Colonic mucosa (tissue), 4 donors: ENCODE measurements around the gene STKLD1. TPM values are rescaled to one million over a fixed set of nuclear protein-coding genes. Genes with fewer than 3 reads are reported as not detected.

ENCODE experiments used
- DNase-seq: peaks from one replicate; pipeline ENCODE4 v3.0.0-alpha.2; 2020
- H3K27ac ChIP-seq: fragments of 200-600 bp; one replicate; pipeline ENCODE4 v1.8.0; 2021
- H3K27me3 ChIP-seq: fragments of 200-600 bp; one replicate; pipeline ENCODE4 v1.8.0; 2021
- H3K36me3 ChIP-seq: fragments of 200-600 bp; one replicate; pipeline ENCODE4 v1.8.0; 2021
- H3K4me1 ChIP-seq: fragments of 200-600 bp; one replicate; pipeline ENCODE4 v1.8.0; 2021; ENCODE audit warnings: mild to moderate bottlenecking
- H3K4me3 ChIP-seq: fragments of 200-600 bp; one replicate; pipeline ENCODE4 v1.8.0; 2021
- H3K9ac ChIP-seq, 2 donors: one replicate each; pipeline ENCODE4 v1.7.0; 2013; ENCODE audit warnings: control low read depth in 2 of 2, low read depth in 2 of 2, low read length in 2 of 2
- H3K9me3 ChIP-seq: fragments of 200-600 bp; one replicate; pipeline ENCODE4 v1.8.0; 2021
- CTCF ChIP-seq: fragments of 200-600 bp; IDR thresholded peaks from one replicate; pipeline ENCODE4 v1.8.0; 2022; ENCODE audit warnings: antibody characterized with exemption, mild to moderate bottlenecking
- intact Hi-C: fragments of 100-400 bp; cut with DNase I; formaldehyde crosslinking; loops from one replicate; pipeline ENCODE4 v1.14.1; 2022
- total RNA-seq, 2 donors: library from RNA; stranded (reverse); fragmentation: NEBNext Ultra II Directional in 1 of 2; extraction: Animal tissue kit (Norgen Biotek cat#: 25700) in 1 of 2; gene quantifications; one replicate each; pipeline ENCODE4 v1.2.1, GENCODE V29; 2021
- donor health status: healthy.
- donor health status: DM: no; HTN: no; CAD: no.
- donor health status: DM: no; HTN: no; CAD: no.

Gene STKLD1
- total RNA-seq, 2 donors from 2014 or later = 0.45 TPM; not detected in 1

GRCh38 chr9:133441571-133441970 is 65.4 kb downstream of the STKLD1 start:
- H3K27ac ChIP-seq = no peak overlapping the region
- intact Hi-C loops = no loop called here
- H3K4me1 ChIP-seq = no peaks in the 10 kb centered on the region
- H3K9me3 ChIP-seq = no peaks in the 10 kb centered on the region
- H3K36me3 ChIP-seq = no peaks in the 10 kb centered on the region
- DNase-seq = no peak
- H3K27me3 ChIP-seq = no peaks in the 10 kb centered on the region
- TF ChIP-seq CTCF = no peak
- H3K4me3 ChIP-seq = no peak overlapping the region
- H3K9ac ChIP-seq = no peak overlapping the region

GRCh38 chr9:133443248-133443647 is 67.1 kb downstream of the STKLD1 start:
- Histone ChIP-seq H3K9me3 (no peaks in the 10 kb centered on the region), H3K4me1 (no peaks in the 10 kb centered on the region), H3K4me3 (no peak overlapping the region), H3K9ac (no peak overlapping the region), H3K36me3 (no peaks in the 10 kb centered on the region), H3K27ac (no peak overlapping the region), H3K27me3 (no peaks in the 10 kb centered on the region)
- no peak for DNase-seq
- intact Hi-C loops = no loop called here
- TF ChIP-seq CTCF = no peak

GRCh38 chr9:133443982-133444381 is 67.8 kb downstream of the STKLD1 start:
- Histone ChIP-seq H3K4me1 (no peaks in the 10 kb centered on the region), H3K4me3 (no peak overlapping the region), H3K36me3 (no peaks in the 10 kb centered on the region), H3K27ac (no peak overlapping the region), H3K9ac (no peak overlapping the region), H3K27me3 (no peaks in the 10 kb centered on the region), H3K9me3 (no peaks in the 10 kb centered on the region)
- TF ChIP-seq CTCF = no peak
- no peak for DNase-seq
- intact Hi-C loops = no loop called here

- H3K4me1 ChIP-seq = no peaks in the 10 kb centered on the region
- H3K4me3 ChIP-seq = no peak overlapping the region
- intact Hi-C loops = no loop called here
- no peaks in the 10 kb centered on the region for H3K9me3 ChIP-seq
- no peaks in the 10 kb centered on the region for H3K27me3 ChIP-seq
- no peak for TF ChIP-seq CTCF
- no peak for DNase-seq
- no peak overlapping the region for H3K9ac ChIP-seq
- no peak overlapping the region for H3K27ac ChIP-seq
- no peaks in the 10 kb centered on the region for H3K36me3 ChIP-seq
These were observed 69.3 kb downstream of the STKLD1 start for GRCh38 chr9:133445293-133445969.

GRCh38 chr9:133448487-133448972 is 72.4 kb downstream of the STKLD1 start:
- intact Hi-C loops = no loop called here
- TF ChIP-seq CTCF = no peak
- no peaks in the 10 kb centered on the region for H3K9me3 ChIP-seq
- H3K36me3 ChIP-seq = no peaks in the 10 kb centered on the region
- no peak overlapping the region for H3K4me3 ChIP-seq
- DNase-seq = no peak
- H3K27me3 ChIP-seq = no peaks in the 10 kb centered on the region
- no peak overlapping the region for H3K27ac ChIP-seq
- no peak overlapping the region for H3K9ac ChIP-seq
- H3K4me1 ChIP-seq = no peaks in the 10 kb centered on the region
